HFFc6 (cell line): Measurements from ENCODE around the gene TSPAN15. TPM values are rescaled to one million over a fixed set of nuclear protein-coding genes. Genes with fewer than 3 reads are reported as not detected.

ENCODE experiments used
- DNase-seq: peaks from one replicate; pipeline ENCODE4 v3.0.0-alpha.2; 2018
- H3K27ac Mint-ChIP-seq: 2 replicates; pipeline ENCODE4 v1.8.0; 2020; ENCODE audit warnings: mild to moderate bottlenecking, mixed read lengths
- H3K27me3 Mint-ChIP-seq: 2 replicates; pipeline ENCODE4 v1.8.0; 2021; ENCODE audit warnings: mild to moderate bottlenecking, moderate library complexity, mixed read lengths; ENCODE audit not compliant: insufficient read depth
- H3K36me3 Mint-ChIP-seq: 2 replicates; pipeline ENCODE4 v1.8.0; 2021; ENCODE audit warnings: low read depth, mixed read lengths
- H3K4me1 Mint-ChIP-seq: 2 replicates; pipeline ENCODE4 v1.8.0; 2020; ENCODE audit warnings: low read depth, mixed read lengths
- H3K4me3 Mint-ChIP-seq: 2 replicates; pipeline ENCODE4 v1.8.0; 2020; ENCODE audit warnings: mild to moderate bottlenecking, moderate library complexity, mixed read lengths
- H3K9me3 Mint-ChIP-seq: 2 replicates; pipeline ENCODE4 v1.8.0; 2020; ENCODE audit warnings: mild to moderate bottlenecking, mixed read lengths
- CTCF ChIP-seq: fragments of 200-600 bp; sonication (generic); IDR thresholded peaks from 2 replicates; pipeline ENCODE4 v1.5.0; 2021; ENCODE audit warnings: antibody characterized with exemption, mild to moderate bottlenecking
- total RNA-seq, 6 experiments: library from RNA; stranded (reverse); fragmentation: NEBNext Ultra II Directional; extraction: Animal tissue kit (Norgen Biotek cat#: 25700); gene quantifications; 2 replicates in 1 of 6; 3 replicates in 5 of 6; pipeline ENCODE4 v1.2.3, GENCODE V29; 2021

The TSPAN15 gene
- total RNA-seq, 6 experiments from 2014 or later, result 1.8 to 4.0 (median 2.1) TPM

GRCh38 chr10:69499726-69500689, 48.7 kb downstream of the TSPAN15 start:
- H3K27ac Mint-ChIP-seq, result no peak overlapping the region

GRCh38 chr10:69500864-69501468, 49.7 kb downstream of the TSPAN15 start:
- Mint-ChIP-seq H3K36me3 (no peaks in the 10 kb centered on the region), H3K27me3 (peaks cover 1% of the 10 kb centered on the region), H3K27ac (no peak overlapping the region), H3K4me3 (no peak overlapping the region), H3K4me1 (peaks cover 18% of the 10 kb centered on the region), H3K9me3 (no peaks in the 10 kb centered on the region)
- TF ChIP-seq CTCF, result no peak
- no peak for DNase-seq

More at GRCh38 chr10:69499726-69500689, 48.7 kb downstream of the TSPAN15 start:
- no peak for TF ChIP-seq CTCF
- Mint-ChIP-seq H3K36me3 (no peaks in the 10 kb centered on the region), H3K27me3 (peaks cover 4% of the 10 kb centered on the region), H3K9me3 (no peaks in the 10 kb centered on the region), H3K4me3 (no peak overlapping the region), H3K4me1 (peaks cover 18% of the 10 kb centered on the region)
- no peak for DNase-seq

DNA sequence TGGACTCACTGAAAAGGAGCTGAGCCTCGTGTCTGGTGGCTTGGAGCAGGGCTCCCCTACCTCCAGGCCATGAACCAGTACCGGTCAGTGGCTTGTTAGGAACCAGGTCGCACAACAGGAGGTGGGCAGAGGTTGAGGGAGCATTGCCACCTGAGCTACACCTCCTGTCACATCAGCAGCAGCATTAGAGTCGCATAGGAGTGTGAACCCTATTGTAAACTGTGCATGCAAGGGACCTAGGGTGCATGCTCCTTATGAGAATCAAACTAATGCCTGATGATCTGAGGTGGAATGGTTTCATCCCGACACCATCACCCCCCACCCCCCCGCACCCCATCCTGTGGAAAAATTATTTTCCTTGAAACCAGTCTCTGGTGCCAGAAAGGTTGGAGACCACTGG, 50.4 kb downstream of the TSPAN15 start:
- DNase-seq, result no peak
- H3K36me3 Mint-ChIP-seq, result no peaks in the 10 kb centered on the region
- no peak for TF ChIP-seq CTCF
- H3K4me3 Mint-ChIP-seq, result no peak overlapping the region
- H3K27me3 Mint-ChIP-seq, result peaks cover 1% of the 10 kb centered on the region
- peaks cover 18% of the 10 kb centered on the region for H3K4me1 Mint-ChIP-seq
- H3K27ac Mint-ChIP-seq, result no peak overlapping the region
- H3K9me3 Mint-ChIP-seq, result no peaks in the 10 kb centered on the region

DNA sequence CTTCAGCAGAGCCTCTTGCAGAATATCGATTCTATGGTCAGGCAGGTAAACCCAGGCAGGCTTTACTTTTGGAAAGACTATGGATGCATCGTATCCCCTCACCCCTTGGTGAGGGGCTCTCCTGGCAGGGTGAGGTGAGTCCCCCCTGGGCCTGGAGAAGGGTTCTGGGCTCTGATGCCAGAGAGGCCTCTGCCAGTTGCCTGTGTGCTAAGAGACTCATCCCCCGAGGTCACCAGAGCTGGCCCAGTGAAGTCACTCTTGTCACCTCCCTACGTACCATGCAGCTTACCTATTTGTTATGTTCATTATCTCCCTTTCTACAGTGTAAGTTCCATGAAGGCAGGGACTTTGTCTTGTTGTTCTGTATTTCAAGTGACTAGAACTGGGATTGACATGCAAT, 51.3 kb downstream of the TSPAN15 start:
- Mint-ChIP-seq H3K4me3 (no peak overlapping the region), H3K27ac (no peak overlapping the region), H3K9me3 (no peaks in the 10 kb centered on the region), H3K36me3 (no peaks in the 10 kb centered on the region), H3K4me1 (peaks cover 24% of the 10 kb centered on the region), H3K27me3 (no peaks in the 10 kb centered on the region; the same call in none of the 2 replicates)
- DNase-seq, result no peak
- no peak for TF ChIP-seq CTCF

DNA sequence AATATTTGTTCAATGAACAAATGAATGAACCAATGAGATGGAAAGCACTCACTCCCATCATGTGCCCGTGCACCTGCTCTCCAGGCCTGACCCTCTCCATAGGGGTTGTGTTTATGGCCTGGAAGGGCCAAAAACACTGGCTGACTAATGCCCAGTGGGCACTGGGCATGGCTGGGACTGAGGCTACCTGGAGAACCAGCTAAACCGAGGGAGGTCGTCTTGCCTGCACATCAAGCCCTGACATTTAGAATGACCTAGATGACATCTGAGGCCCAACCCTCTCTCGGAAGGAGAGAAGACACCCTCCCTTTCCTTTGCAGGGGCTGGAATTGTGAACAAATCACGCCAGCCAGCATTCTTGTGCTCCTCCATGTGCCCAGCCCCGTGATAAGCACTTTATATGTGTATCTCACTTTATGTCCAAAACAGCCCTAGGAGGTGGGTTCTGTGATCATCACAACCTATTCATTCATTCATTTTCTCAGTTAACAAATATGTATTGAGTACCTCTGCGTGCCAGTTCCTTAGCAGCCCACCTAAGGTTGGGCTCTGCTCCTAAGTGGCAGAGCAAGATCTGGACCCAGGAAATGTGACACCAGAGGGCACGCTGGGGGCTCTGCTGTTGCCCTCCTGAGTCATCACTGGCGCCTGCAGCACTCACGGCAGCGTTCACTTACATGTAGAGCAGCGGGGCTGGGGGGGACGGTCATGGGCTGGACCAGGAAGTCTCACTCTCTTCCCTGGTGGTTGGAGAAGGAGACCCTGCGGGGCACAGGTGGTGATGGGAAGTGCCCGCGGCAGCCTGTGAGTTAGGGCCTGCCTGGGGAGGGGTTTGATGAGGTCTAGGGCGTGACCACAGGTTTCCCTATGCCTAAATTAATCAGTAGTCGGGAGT, 52.0 kb downstream of the TSPAN15 start:
- Mint-ChIP-seq H3K9me3 (no peaks in the 10 kb centered on the region), H3K27me3 (no peaks in the 10 kb centered on the region; the same call in none of the 2 replicates), H3K4me3 (no peak overlapping the region), H3K4me1 (peaks cover 28% of the 10 kb centered on the region), H3K27ac (no peak overlapping the region), H3K36me3 (no peaks in the 10 kb centered on the region)
- no peak for TF ChIP-seq CTCF
- no peak for DNase-seq
